Measurements from ENCODE around the gene TAOK2. TPM values are rescaled to one million over a fixed set of nuclear protein-coding genes. Genes with fewer than 3 reads are reported as not detected.

Gene TAOK2
- total and polyA plus RNA-seq, 2 experiments from 2014 or later = 13.6 to 57.9 TPM

DNA sequence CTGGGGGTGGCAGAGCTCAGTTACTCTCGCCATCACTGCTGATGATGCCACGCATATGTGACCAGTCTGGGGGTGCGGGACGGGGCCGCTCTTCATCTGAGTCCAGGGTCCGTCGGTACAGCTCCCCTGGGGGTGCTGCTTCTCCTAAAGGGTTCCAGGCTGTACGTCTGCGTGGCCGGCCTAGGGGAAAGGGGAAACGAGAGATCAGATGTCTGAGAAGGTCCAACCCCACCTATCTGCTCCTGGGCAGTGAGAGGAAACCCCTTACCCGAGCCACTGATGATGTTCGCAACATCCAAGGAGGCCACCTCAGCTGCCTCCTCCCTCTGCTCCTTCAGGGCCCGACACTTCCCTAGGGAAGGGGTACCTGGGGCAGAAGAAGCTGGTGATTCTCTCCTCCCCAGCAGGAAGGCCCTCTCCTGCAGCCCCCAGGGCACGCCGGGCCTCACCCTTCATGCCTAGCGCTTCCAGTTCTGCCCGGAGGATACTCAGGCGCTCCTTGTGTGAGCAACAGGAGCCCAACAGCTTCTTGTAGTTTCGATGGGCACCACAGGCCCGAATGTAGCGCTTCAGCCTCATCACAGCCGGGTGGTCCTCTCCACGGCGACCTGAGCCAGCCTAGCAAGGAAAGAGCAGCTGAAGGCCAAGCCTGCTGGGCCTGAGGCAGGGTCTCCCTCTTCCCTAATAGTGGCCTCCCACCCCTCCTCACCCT lies 19.7 kb downstream of the TAOK2 start:
- no peak overlapping the region for H3K27ac ChIP-seq
- peaks cover 21% of the 10 kb centered on the region for H3F3A ChIP-seq (ENCODE audit: insufficient read depth)
- H3K4me3 ChIP-seq = no peak overlapping the region
- in situ Hi-C loops (cut with MboI) = no loop called here
- no peaks in the 10 kb centered on the region for H3K27me3 ChIP-seq (replicated peaks; ENCODE audit: insufficient read depth)
- no peak overlapping the region for H3K9ac ChIP-seq
- peaks cover 15% of the 10 kb centered on the region for H3K4me1 ChIP-seq (ENCODE audit: insufficient read depth)
- no peaks in the 10 kb centered on the region for H4K20me1 ChIP-seq (ENCODE audit: insufficient read depth)
- no peak overlapping the region for H3K4me2 ChIP-seq (ENCODE audit: unreplicated experiment)
- WGBS, 2 experiments (ENCODE audit: low coverage in 1 of 2, low lambda C conversion rate in 2 of 2, missing lambda C conversion rate in 2 of 2) = 91 to 93% methylated on average over 25 of the region's 25 CpGs
- DNase-seq = no peak
- no peak overlapping the region for H2AFZ ChIP-seq
- H3K79me2 ChIP-seq (ENCODE audit: insufficient read depth) = peaks cover 19% of the 10 kb centered on the region
- H3K9me2 ChIP-seq (ENCODE audit: insufficient read depth) = no peaks in the 10 kb centered on the region
- no peak for TF ChIP-seq EZH2phosphoT487 (IDR thresholded peaks at IDR 0.05; ENCODE audit: insufficient read depth, low read depth)
- TF ChIP-seq EZH2 (IDR thresholded peaks at IDR 0.05; ENCODE audit: insufficient read depth, poor library complexity, severe bottlenecking) = no peak
- H3K36me3 ChIP-seq (ENCODE audit: low read depth) = peaks cover 4% of the 10 kb centered on the region; the same call in 1 of the 2 replicates
- no peaks in the 10 kb centered on the region for H3K9me3 ChIP-seq (ENCODE audit: low read depth)

DNA sequence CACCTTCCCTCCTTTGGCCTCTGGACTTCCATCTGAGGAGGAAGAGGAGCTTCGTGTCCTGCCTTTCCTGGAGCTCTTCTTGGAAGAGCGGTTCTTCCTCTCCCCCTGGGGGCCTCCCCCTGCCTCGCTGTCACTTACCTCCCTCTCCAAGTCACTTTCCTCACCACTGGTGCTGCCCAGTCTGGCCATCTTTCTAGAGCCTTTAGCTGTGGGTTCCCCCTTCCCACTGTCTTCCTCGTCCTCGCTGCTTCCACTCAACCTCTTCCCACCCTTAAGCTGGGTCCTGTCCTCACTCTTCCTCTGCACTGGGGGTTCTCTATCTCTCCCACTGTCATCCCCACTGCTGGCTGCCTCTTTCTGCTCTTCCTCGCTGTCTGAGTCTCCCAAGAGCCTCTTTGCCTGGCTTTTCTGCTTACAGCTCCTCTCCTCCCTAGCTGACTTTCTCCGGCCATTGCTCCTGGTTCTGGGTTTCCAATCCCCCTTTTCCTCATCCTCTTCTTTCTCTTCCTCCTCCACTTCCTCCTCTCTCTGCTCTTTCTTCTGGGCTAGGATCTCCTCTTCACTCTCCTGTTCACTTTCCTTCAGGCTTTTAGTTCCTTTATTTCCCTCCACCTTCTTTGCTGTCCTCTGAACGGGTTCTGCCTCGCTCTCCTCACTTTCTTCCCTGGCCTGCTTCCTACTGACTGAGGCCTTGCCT lies 20.4 kb downstream of the TAOK2 start:
- Histone ChIP-seq H3K9me2 (ENCODE audit: insufficient read depth) (no peaks in the 10 kb centered on the region), H3K27ac (peak overlapping the region; percentile 81), H3K4me1 (ENCODE audit: insufficient read depth) (peaks cover 15% of the 10 kb centered on the region), H3K9ac (peak overlapping the region; percentile 86), H3K27me3 (replicated peaks; ENCODE audit: insufficient read depth) (no peaks in the 10 kb centered on the region), H3K79me2 (ENCODE audit: insufficient read depth) (peaks cover 19% of the 10 kb centered on the region), H3F3A (ENCODE audit: insufficient read depth) (peaks cover 21% of the 10 kb centered on the region), H4K20me1 (ENCODE audit: insufficient read depth) (no peaks in the 10 kb centered on the region), H3K36me3 (ENCODE audit: low read depth) (peaks cover 4% of the 10 kb centered on the region; the same call in 1 of the 2 replicates), H3K4me2 (ENCODE audit: unreplicated experiment) (peak overlapping the region; percentile 89), H3K4me3 (peak overlapping the region; percentile 91), H3K9me3 (ENCODE audit: low read depth) (no peaks in the 10 kb centered on the region), H2AFZ (0 out of 2 replicates have a peak overlapping the region, but pooled peaks have one; percentile 95)
- TF ChIP-seq EZH2phosphoT487 (IDR thresholded peaks at IDR 0.05; ENCODE audit: insufficient read depth, low read depth) (no peak), EZH2 (IDR thresholded peaks at IDR 0.05; ENCODE audit: insufficient read depth, poor library complexity, severe bottlenecking) (no peak)
- in situ Hi-C loops (cut with MboI) = no loop called here
- WGBS, 2 experiments (ENCODE audit: low coverage in 1 of 2, low lambda C conversion rate in 2 of 2, missing lambda C conversion rate in 2 of 2) = 88 to 89% methylated on average over 9 of the region's 9 CpGs
- no peak for DNase-seq

DNA sequence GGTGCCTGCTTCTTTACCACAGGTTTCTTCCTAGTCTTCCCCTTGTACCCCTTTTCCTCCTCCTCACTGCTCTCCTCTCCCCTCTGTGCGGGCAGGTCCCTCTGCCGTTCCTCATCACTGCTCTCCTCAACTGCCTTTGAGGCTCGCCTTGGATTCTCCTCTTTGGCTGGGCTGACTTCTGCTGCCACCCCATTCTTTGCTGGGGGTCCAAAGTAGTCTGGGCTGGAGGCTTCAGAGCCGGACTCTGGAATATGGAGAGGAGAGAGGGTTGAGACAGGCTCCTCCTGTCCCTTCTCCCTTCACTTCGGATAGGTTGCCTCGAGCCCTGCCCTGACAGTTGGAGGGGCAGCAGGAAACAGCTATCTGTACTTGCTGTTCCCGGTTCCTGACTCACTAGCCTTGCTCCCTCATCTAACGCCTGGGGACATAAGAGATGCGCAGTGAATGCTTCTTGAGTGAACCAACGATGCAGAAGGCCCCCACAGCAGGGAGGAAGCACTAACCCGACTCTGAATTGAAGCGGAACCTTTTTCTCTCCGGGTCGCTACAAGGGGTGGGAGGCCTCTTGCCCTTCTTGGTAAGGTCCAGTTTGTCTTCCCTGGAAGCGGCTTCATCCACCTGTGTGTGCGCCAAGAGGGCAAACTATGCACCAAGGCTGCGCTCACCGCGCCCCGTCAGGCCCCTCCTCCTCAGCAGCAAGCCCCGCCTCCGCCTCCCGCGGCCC lies 21.1 kb downstream of the TAOK2 start:
- Histone ChIP-seq H3K4me1 (ENCODE audit: insufficient read depth) (peaks cover 15% of the 10 kb centered on the region), H3K36me3 (ENCODE audit: low read depth) (peaks cover 4% of the 10 kb centered on the region; the same call in 1 of the 2 replicates), H3K79me2 (ENCODE audit: insufficient read depth) (peaks cover 19% of the 10 kb centered on the region), H3K4me2 (ENCODE audit: unreplicated experiment) (peak overlapping the region; percentile 89), H3K9me2 (ENCODE audit: insufficient read depth) (no peaks in the 10 kb centered on the region), H3F3A (ENCODE audit: insufficient read depth) (peaks cover 20% of the 10 kb centered on the region), H3K9ac (peak overlapping the region; percentile 86), H3K9me3 (ENCODE audit: low read depth) (no peaks in the 10 kb centered on the region), H3K27me3 (replicated peaks; ENCODE audit: insufficient read depth) (no peaks in the 10 kb centered on the region), H4K20me1 (ENCODE audit: insufficient read depth) (no peaks in the 10 kb centered on the region), H2AFZ (peak overlapping the region; percentile 95), H3K4me3 (peak overlapping the region; percentile 91), H3K27ac (peak overlapping the region; percentile 81)
- TF ChIP-seq EZH2 (IDR thresholded peaks at IDR 0.05; ENCODE audit: insufficient read depth, poor library complexity, severe bottlenecking) (no peak), EZH2phosphoT487 (IDR thresholded peaks at IDR 0.05; ENCODE audit: insufficient read depth, low read depth) (no peak)
- 3 to 4% methylated on average over 21 to 24 of the region's 24 CpGs for WGBS, 2 experiments (ENCODE audit: low coverage in 1 of 2, low lambda C conversion rate in 2 of 2, missing lambda C conversion rate in 2 of 2)
- in situ Hi-C loops (cut with MboI) = no loop called here
- DNase-seq = peak; percentile 90

DNA sequence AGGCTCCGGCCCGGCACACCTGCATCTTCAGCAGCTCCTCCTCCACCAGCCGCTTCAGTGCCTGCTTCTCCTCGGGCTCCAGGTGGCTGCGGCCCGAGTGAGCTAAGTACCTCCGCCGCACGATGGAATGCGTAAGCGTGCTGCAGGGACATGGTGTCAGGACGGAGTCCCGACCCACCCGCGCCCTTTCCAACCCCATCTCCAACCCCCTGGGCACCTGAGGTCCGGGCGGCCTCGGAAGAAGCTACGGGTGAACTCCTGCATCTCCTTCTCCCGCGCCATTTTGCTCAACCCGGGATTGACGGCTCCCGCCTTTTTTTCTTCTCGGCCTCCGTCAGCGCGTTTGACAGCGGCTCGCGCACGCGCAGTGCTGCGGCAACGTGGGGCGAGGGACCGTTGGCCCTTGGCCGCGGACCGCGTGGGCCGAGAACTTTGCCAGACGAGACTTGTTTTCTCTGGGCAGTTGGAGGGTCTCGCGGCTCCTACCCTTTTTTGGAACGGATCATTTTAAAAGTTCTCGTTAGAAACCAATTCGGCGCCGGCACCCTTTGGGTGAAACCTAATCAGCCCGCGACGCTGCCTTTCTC lies 21.7 kb downstream of the TAOK2 start, which contains the start of gene HIRIP3:
TSS of gene HIRIP3 (minus strand) at position 294 of the 587 bp plus-strand sequence. CDS start at position 282, 12 bp downstream.
- TF ChIP-seq EZH2 (IDR thresholded peaks at IDR 0.05; ENCODE audit: insufficient read depth, poor library complexity, severe bottlenecking) = no peak
- peak; percentile 91 for DNase-seq
- Histone ChIP-seq H3K27me3 (replicated peaks; ENCODE audit: insufficient read depth) (no peaks in the 10 kb centered on the region), H3K4me2 (ENCODE audit: unreplicated experiment) (peak within 1 kb of the TSS; percentile 89), H4K20me1 (ENCODE audit: insufficient read depth) (no peaks in the 10 kb centered on the region), H3K79me2 (ENCODE audit: insufficient read depth) (peaks cover 19% of the 10 kb centered on the region), H3F3A (ENCODE audit: insufficient read depth) (peaks cover 16% of the 10 kb centered on the region), H3K4me1 (ENCODE audit: insufficient read depth) (peaks cover 15% of the 10 kb centered on the region), H2AFZ (peak within 1 kb of the TSS; percentile 95), H3K9me2 (ENCODE audit: insufficient read depth) (no peaks in the 10 kb centered on the region), H3K36me3 (ENCODE audit: low read depth) (peaks cover 4% of the 10 kb centered on the region; the same call in 1 of the 2 replicates), H3K9me3 (ENCODE audit: low read depth) (no peaks in the 10 kb centered on the region), H3K27ac (peak within 1 kb of the TSS; percentile 81), H3K9ac (peak within 1 kb of the TSS; percentile 86), H3K4me3 (peak within 1 kb of the TSS; percentile 91)
- in situ Hi-C loops (cut with MboI) = no loop called here
- 0 to 1% methylated on average over 40 to 53 of the region's 53 CpGs for WGBS, 2 experiments (ENCODE audit: low coverage in 1 of 2, low lambda C conversion rate in 2 of 2, missing lambda C conversion rate in 2 of 2)

Data from GM23248 (cell line).